Ovary (tissue), 3 donors: ENCODE results near the gene SMPX.

Experiments used
- POLR2A ChIP-seq: fragments of 450-650 bp; IDR thresholded peaks from one replicate; pipeline ENCODE4 v1.6.1; 2017; ENCODE audit warnings: antibody characterized with exemption, mild to moderate bottlenecking, moderate library complexity
- TF ChIP-seq, protein P1 (sequence below), 3 donors: fragments of 450-650 bp in 2 of 3; fragments of 200-600 bp in 1 of 3; IDR thresholded peaks; one replicate each; pipeline versions ENCODE4 v1.5.1 to v1.8.0; 2016 to 2022; ENCODE audit warnings: antibody characterized with exemption in 3 of 3, mild to moderate bottlenecking in 1 of 3
- donor health status: DM: no; HTN: no; CAD: no.

DNA sequence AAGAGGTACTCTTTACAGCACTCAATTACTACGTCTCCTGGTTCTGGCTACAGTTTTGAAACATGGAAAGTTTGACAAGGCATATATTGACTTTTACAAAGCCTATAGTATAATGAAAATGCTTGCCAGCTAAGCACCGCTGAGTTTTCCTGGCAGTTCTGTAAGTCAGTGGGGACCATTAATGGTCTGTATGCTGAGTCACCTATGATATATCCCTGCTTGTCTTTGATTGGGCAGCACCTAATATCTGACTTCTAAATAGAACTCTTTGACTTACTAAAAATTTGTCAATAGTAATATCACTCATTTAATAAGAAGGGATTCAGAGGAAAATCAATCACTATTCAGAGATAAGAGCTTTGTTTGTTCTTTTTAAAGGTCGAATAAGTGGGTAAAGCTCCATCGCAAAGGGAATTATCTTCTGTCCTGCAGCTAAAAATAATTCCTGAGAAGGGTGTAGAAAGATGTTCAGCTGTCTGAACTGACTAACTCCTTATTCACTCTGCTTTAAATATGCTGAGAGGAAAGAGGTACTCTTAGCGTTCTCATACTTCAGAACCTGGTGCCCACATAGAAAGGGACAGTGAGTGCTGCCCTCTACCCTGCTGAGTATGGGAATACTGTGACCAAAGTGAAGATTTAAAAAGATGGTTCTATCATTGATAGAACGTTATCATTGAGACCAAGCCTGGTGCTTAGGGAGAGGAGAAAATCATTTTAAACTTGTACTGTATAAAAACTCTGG is 959 bp downstream of the SMPX start:
- TF ChIP-seq, protein P1, sequence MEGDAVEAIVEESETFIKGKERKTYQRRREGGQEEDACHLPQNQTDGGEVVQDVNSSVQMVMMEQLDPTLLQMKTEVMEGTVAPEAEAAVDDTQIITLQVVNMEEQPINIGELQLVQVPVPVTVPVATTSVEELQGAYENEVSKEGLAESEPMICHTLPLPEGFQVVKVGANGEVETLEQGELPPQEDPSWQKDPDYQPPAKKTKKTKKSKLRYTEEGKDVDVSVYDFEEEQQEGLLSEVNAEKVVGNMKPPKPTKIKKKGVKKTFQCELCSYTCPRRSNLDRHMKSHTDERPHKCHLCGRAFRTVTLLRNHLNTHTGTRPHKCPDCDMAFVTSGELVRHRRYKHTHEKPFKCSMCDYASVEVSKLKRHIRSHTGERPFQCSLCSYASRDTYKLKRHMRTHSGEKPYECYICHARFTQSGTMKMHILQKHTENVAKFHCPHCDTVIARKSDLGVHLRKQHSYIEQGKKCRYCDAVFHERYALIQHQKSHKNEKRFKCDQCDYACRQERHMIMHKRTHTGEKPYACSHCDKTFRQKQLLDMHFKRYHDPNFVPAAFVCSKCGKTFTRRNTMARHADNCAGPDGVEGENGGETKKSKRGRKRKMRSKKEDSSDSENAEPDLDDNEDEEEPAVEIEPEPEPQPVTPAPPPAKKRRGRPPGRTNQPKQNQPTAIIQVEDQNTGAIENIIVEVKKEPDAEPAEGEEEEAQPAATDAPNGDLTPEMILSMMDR (IDR thresholded peaks at IDR 0.05): no peak
- TF ChIP-seq POLR2A: no peak
